COR-L47 (cell line): Measurements from ENCODE around the gene ADAT3.

Experiments used
- DNase-seq: peaks from one replicate; lab custom pipeline; 2025; lab: John Stamatoyannopoulos, UW

ADAT3 gene

GRCh38 chr19:1905110-1905862 is at the start of gene ADAT3, which contains the start of gene SCAMP4:
Gene ADAT3 (plus strand): TSS chr19:1905399. CDS start chr19:1912048, 6,649 bp downstream.
Gene SCAMP4 (plus strand): TSS chr19:1905399. CDS start chr19:1915020, 9,621 bp downstream.
- DNase-seq = peak; percentile 99

DNA sequence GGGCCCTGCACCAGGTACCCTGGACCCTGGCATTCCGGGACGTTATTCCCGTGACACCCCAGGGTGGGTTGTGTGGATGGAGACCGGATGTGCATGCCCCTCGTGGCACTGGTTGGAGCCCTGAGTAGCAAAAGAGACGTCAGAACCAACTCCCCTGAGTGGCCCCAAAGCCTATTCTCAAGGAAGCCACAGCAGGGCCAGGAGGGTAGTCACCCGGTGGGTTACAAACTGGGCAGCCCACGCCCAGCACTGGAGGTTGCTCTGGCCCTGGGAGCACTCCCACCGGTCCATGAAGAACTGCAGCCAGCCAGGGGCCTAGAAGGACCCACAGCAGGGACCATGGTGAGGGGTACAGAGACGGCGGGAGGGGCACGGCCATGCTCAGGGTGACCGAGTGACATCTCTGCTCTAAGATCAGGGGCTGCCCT is 49.4 kb upstream of the ADAT3 start:
- no peak for DNase-seq

DNA sequence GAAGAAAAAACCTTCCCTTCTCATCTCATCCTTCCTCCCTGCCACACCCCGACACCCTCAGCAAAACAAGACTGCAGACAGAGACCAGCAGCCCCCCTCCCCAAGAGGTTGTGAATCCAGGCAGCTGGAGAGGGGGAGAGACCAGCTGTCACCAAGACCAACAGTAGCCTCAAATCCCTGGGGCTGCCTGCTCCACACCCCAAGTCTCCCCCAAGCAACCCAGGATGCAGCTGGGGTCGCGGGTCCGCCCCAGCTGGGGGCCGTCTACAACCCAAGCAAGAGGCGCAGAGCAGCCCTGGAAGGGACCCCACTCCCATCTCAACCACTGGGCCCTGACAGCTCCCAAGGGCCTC is 48.9 kb upstream of the ADAT3 start:
- DNase-seq = no peak

DNA sequence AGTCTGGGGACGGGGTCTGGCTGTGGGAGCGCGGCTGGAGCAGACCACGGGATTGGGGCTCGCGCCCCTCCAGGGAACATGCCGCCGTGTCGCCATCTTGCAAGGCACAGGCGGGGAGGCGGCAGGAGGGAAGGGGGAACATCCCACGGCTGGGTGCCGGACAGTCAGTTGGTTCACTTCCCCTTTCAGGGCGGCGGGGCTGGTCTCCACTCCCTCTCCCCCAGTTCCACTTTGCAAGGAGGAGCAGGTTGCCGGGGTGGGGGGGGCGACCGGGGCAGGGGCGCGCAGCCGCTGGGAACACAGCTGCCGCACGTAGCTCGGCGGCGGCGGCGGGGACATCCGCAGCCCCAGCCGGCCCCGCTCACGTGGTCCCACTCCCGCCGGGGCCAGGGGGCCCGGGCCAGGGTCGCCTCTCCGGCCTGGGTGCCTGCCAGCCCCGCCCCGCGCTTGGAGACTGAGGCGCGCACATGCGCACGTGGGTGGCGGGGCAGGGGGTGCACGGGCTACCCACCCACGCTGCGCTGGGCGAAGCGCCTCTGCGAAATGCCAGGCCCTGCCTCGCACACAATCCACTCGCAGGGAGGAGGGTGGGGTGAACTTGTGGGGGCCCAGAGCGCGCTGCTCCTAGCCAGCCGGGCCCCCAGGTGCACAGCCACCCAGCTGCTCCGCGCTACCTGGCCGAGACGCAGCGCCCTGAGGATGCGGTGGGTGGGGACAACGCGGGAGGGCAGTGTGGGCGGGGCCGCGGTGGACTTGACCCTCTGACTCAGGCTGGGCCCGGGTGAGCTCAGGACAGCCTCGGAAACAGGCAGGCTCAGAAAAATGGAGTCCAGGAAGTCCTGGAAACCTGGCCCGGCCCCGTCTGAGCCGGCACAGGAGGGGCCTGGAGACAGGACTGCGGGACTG is 48.2 kb upstream of the ADAT3 start:
- no peak for DNase-seq

DNA sequence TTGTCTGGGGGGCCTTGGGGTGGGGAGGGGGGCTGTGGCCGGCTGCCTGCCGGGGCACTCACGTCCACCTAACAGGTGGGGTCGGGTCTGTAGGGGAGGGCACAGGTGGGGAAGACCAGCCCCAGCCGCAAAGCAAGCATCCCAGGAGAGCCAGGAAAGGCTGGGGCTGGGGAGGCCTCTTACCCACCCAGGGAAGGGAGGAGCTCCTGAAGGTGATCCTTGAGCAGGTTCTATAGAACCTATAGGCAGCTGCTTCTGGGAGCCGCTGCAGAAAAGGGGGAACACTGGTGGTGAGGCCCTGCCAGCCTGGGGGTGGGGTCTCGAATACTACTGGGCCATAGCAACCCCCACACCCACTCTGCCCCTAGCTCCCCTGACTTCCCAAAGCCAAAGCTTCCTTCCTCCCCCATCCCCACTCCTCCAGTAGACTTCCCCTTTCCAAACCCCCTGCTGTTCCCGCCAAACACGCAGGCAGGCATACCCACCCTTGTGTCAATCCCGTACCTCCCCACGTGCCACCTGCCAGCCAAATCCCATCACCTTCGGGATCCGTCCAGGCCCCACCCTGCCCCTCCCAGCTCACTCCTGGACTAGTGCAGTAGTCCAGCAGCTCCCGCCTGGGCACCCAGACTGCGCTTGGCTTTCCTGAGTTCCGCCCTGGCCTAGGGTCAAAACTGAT is 47.4 kb upstream of the ADAT3 start:
- DNase-seq = no peak

DNA sequence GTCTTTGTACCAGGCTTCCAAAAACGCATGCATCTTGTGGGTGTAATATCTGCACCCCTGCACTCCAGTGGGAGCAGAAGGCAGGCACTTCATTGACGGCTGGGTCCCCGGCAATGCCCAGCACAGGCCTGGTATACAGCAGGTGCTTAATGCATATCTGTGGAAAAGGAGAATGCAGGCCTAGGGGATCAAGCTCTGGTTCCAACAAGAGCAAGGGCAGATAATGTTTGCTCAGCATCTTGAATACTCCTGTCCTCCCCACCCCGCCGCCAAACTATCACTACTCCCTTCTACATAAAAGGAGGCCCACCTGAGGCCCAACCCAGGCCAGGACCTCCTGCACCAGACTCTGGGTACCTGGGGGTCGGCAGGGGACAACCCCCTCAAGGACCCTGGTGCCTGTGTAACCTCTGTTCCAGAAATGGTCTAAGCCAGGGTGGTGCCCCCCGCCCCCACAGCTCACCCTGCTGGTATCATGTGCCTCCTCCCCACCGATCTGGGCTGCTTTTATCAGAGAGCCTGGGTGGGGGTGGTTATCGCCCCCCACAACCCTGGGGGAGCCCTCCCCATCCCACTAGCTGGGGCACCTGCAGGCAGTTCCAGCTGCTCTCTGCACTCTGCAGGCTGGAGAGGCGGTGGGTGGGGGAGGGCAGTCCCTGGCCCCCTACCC is 46.7 kb upstream of the ADAT3 start:
- DNase-seq = no peak

GRCh38 chr19:1859331-1859781 is 45.8 kb upstream of the ADAT3 start:
- no peak for DNase-seq

GRCh38 chr19:1860042-1860775 is 45.0 kb upstream of the ADAT3 start:
- DNase-seq = peak; percentile 78

- no peak for DNase-seq
Observed at GRCh38 chr19:1860821-1861598, 44.2 kb upstream of the ADAT3 start.

GRCh38 chr19:1861599-1862031 is 43.6 kb upstream of the ADAT3 start:
- no peak for DNase-seq

DNA sequence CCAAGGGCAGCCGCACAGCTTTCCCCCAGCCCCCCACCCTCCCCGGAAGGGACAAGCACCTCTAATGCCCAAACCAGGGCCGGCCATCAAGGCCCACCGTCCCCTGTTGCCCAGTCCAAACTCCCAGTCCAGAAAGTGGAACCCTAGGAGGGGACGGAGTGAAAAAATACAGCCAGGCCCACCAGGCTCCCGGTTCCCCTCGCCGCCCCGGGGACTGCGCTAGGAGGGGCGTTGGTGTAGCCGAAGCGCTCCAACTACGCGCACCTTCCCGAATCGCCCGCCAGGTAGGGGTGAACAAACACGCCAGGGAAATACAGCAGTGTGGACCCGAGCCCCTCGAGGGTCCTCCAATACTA is 43.2 kb upstream of the ADAT3 start:
- DNase-seq = no peak

DNA sequence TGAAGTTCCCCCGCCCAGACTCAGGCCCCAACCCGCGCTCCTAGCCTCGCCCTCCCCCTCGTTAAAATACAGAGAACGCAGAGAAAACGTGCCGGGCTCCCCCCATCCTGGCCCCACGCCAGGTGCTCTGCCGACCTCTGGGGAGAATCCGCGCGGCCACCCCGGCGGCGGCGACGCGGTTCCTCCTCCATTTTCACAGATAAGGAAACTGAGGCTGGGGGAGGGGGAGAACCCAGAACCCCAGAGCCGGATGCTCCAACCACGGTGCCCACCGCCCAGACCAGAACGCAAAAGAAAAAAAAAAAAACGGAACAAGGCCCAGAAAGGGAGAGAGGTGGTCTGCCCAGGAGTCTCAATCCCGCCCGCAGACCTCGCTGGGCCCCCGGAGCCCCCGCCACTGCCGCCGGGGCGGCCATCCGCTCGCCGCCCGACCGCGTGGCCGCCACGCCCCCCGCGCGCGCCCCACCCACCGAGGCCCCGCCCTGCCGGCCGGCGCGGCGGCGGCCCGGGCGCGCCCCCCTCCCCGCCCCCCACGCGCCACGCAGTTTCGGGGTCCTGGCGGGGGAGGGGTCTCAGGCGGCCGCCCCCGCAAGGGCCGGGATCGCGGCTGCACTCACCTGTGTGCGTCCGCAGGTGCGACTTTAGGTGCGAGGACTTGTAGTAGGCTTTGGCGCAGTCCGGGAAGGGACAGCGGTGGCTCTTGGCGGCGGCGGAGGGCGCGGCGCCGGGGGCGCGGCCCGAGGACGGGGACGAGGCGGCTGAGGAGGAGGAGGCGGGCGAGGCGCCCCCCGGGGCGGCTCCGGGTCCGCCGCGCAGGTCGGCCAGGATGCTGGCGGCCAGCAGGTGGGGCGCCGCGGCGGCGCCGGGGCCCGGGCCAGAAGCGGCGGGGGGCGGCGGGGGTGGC is 42.5 kb upstream of the ADAT3 start:
- DNase-seq = peak; percentile 36

GRCh38 chr19:1863328-1863637 is 41.9 kb upstream of the ADAT3 start, which contains the start of gene KLF16:
Gene KLF16 (minus strand): TSS chr19:1863579. CDS start chr19:1863497, 82 bp downstream.
- no peak for DNase-seq

GRCh38 chr19:1863638-1864479 is 41.3 kb upstream of the ADAT3 start:
- peak; percentile 95 for DNase-seq

- DNase-seq = no peak
Observed at GRCh38 chr19:1864480-1865171, 40.6 kb upstream of the ADAT3 start.

DNA sequence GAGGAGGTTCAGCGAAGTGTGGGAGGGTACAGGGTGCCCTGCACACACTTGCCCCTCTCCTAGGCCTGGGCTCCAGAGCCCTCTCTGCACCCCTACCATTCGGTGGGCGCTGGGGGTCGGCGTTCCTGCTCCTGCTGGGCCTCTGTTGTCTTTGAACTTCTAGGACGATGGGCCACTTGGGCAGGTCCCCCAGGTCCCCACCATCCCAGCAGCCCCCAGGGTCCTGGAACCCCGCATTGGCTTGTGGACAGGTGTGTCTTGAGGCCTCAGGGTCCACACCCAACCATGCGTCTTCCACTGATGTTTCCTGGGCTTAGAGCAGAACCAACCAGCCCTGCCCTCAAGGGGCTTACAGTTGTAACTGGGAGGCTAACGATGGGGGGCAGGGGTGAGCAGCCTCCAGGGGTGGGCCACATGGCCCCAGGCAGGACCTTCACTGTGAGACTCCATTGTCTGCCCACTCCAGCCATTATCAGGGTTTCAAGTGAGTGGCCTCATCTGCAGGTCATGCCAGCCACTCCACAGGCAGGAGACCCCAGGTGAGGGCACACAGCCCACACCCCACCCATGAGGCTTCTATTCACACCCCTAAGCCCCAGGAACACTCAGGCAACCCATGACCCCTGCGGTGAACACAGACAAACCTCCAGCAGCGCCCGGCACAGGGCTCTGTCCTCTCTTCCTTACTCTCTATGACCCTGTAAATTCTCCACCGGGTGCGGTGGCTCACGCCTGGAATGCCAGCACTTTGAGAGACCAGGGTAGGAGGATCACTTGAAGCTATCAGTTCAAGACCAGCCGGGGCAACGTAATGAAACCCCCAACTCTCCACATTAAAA is 39.8 kb upstream of the ADAT3 start:
- no peak for DNase-seq
